CD4-positive, alpha-beta T cell (primary cell): ENCODE data around the gene WDR4. TPM values are rescaled to one million over a fixed set of nuclear protein-coding genes. Genes with fewer than 3 reads are reported as not detected.
A peak's percentile ranks its signal among the peaks of the same experiment; 100 is the strongest.

Source experiments
- ATAC-seq: fragments of 200-7000 bp; cut with Tn5 transposase; one replicate; pipeline ENCODE4 v1.10.0; 2022; ENCODE audit warnings: mild to moderate bottlenecking; ENCODE audit not compliant: poor library complexity
- CTCF ChIA-PET: fragments of 350-600 bp; sonication (Branson Sonifier 250); formaldehyde crosslinking; loops from one replicate; lab custom pipeline; 2021; ENCODE audit warnings: antibody characterized with exemption, inconsistent platforms; lab: Charles Lee
- POLR2A ChIA-PET: fragments of 350-600 bp; sonication (Branson Sonifier 250); formaldehyde crosslinking; loops from one replicate; lab custom pipeline; 2021; ENCODE audit warnings: antibody characterized with exemption, inconsistent platforms; lab: Charles Lee
- DNase-seq, 14 experiments: peaks; one replicate each; pipeline ENCODE4 v3.0.0-alpha.2; 2013 to 2020; ENCODE audit warnings: mixed read lengths in 2 of 14
- H3K27ac ChIP-seq, 2 donors: one replicate each; pipeline versions ENCODE4 v1.5.1 to v1.7.0; 2013; ENCODE audit warnings: low read length in 2 of 2, low read depth in 1 of 2, mild to moderate bottlenecking in 1 of 2
- H3K27me3 ChIP-seq, 2 experiments: 1 replicate in 1 of 2; 2 replicates in 1 of 2; pipeline versions ENCODE4 v1.6.1 to v1.7.0; 2013; ENCODE audit warnings: low read length in 2 of 2, control low read depth in 1 of 2, mild to moderate bottlenecking in 1 of 2, moderate library complexity in 1 of 2; ENCODE audit not compliant: insufficient read depth in 2 of 2, control insufficient read depth in 1 of 2
- H3K36me3 ChIP-seq: one replicate; pipeline ENCODE4 v1.6.1; 2013; ENCODE audit warnings: low read length, control low read depth; ENCODE audit not compliant: insufficient read depth
- H3K4me1 ChIP-seq: one replicate; pipeline ENCODE4 v1.6.1; 2013; ENCODE audit warnings: low read length, control low read depth; ENCODE audit not compliant: insufficient read depth
- H3K4me3 ChIP-seq: one replicate; pipeline ENCODE4 v1.5.1; 2013; ENCODE audit warnings: mild to moderate bottlenecking, low read length, moderate library complexity
- H3K9me3 ChIP-seq, 2 experiments: 1 replicate in 1 of 2; 2 replicates in 1 of 2; pipeline versions ENCODE4 v1.6.1 to v1.7.0; 2013; ENCODE audit warnings: low read length in 2 of 2, mild to moderate bottlenecking in 2 of 2, control low read depth in 1 of 2, moderate library complexity in 1 of 2; ENCODE audit not compliant: control insufficient read depth in 1 of 2, insufficient read depth in 1 of 2
- H3K27ac Mint-ChIP-seq: one replicate; pipeline ENCODE4 v1.8.0; 2020; ENCODE audit warnings: mixed read lengths
- H3K27me3 Mint-ChIP-seq: one replicate; pipeline ENCODE4 v1.8.0; 2021; ENCODE audit warnings: mixed read lengths
- H3K36me3 Mint-ChIP-seq: one replicate; pipeline ENCODE4 v1.8.0; 2021; ENCODE audit warnings: low read depth, mixed read lengths
- H3K4me1 Mint-ChIP-seq: one replicate; pipeline ENCODE4 v1.8.0; 2021; ENCODE audit warnings: low read depth, mixed read lengths
- H3K4me3 Mint-ChIP-seq: one replicate; pipeline ENCODE4 v1.8.0; 2020; ENCODE audit warnings: mild to moderate bottlenecking, mixed read lengths
- H3K9me3 Mint-ChIP-seq: one replicate; pipeline ENCODE4 v1.8.0; 2020; ENCODE audit warnings: mixed read lengths
- intact Hi-C, 2 experiments: fragments of 100-400 bp; cut with DNase I in 1 of 2; cut with micrococcal nuclease in 1 of 2; formaldehyde crosslinking; loops; one replicate each; pipeline versions ENCODE4 v1.15.1 to v1.9.0; 2023 to 2025; cut with DNase I, micrococcal nuclease
- total RNA-seq, 174 experiments: library from RNA in 2 of 174; stranded (reverse) in 2 of 174; gene quantifications; one replicate each; pipeline ENCODE4 v1.2.3 and lab custom pipeline; 2021 to 2026
- TF ChIP-seq, protein P1 (sequence below): fragments of 200-600 bp; IDR thresholded peaks from one replicate; pipeline ENCODE4 v1.8.0; 2022; ENCODE audit warnings: antibody characterized with exemption, mild to moderate bottlenecking

WDR4 gene
- total RNA-seq, 2 experiments from 2014 or later: 11.3 to 12.9 TPM

DNA sequence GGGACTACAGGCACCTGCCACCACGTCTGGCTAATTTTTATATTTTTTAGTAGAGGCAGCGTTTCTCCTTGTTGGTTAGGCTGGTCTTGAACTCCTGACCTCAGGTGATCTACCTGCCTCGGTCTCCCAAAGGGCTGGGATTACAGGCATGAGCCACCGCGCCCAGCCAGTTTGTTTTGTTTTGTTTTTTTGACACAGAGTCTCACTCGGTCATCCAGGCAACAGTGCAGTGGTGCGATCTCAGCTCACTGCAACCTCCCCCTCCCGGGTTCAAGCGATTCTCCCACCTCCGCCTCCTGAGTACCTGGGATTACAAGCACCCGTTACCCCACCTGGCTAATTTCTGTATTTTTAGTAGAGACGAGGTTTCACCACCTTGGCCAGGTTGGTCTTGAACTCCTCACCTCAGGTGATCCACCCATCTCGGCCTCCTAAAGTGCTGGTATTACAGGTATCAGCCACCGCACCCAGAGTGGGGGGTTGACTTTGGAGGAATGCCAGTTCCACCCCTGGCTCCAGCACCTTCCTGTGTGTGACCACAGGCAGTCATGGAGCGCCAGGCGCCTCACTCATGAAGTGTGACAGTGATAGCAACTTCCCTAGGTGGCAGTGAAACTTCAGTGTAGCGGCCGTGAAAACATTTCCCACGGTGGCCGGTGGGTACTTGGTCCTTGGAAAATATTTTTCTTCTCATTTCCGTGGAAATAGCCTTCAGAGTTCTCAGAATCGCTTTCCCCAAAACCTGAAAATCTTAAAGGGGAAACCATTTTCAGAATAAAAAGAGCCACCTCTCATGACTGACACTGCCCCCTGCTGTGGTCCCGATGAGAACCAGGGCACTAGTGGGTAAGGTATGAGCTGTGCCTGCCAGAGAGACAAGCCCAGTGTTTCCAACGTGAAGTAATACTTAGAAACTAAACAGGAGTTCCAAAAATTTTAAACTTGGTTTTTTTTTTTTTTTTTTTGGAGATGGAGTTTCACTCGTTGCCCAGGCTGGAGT is 48.6 kb downstream of the WDR4 start:
- Mint-ChIP-seq H3K36me3 (no peaks in the 10 kb centered on the region), H3K4me1 (peaks cover 44% of the 10 kb centered on the region), H3K4me3 (no peak overlapping the region), H3K27me3 (peaks cover 12% of the 10 kb centered on the region), H3K27ac (no peak overlapping the region), H3K9me3 (no peaks in the 10 kb centered on the region)
- H3K27me3 ChIP-seq: no peaks in the 10 kb centered on the region
- intact Hi-C loops: loop anchor here in 1 of 2 experiments (5.0 kb wide), 4 partner anchors 83 to 523 kb away; no protein-coding TSS in a partner anchor
- ChIA-PET CTCF (no interaction called here), POLR2A (interaction anchor here (1.0 to 1.7 kb wide), 3 partner anchors 49 to 253 kb away, joined by 3 to 4 read pairs (median 4); partner anchors contain the start of gene WDR4)
- no peaks in the 10 kb centered on the region for H3K9me3 ChIP-seq
- H3K4me3 ChIP-seq: no peak overlapping the region
- ATAC-seq (no peak), DNase-seq (peak in 4 of 14 experiments; percentile 8 to 33 (median 24))
- H3K4me1 ChIP-seq: peaks cover 35% of the 10 kb centered on the region
- TF ChIP-seq, protein P1, sequence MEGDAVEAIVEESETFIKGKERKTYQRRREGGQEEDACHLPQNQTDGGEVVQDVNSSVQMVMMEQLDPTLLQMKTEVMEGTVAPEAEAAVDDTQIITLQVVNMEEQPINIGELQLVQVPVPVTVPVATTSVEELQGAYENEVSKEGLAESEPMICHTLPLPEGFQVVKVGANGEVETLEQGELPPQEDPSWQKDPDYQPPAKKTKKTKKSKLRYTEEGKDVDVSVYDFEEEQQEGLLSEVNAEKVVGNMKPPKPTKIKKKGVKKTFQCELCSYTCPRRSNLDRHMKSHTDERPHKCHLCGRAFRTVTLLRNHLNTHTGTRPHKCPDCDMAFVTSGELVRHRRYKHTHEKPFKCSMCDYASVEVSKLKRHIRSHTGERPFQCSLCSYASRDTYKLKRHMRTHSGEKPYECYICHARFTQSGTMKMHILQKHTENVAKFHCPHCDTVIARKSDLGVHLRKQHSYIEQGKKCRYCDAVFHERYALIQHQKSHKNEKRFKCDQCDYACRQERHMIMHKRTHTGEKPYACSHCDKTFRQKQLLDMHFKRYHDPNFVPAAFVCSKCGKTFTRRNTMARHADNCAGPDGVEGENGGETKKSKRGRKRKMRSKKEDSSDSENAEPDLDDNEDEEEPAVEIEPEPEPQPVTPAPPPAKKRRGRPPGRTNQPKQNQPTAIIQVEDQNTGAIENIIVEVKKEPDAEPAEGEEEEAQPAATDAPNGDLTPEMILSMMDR: no peak
- H3K36me3 ChIP-seq: no peaks in the 10 kb centered on the region
- no peak overlapping the region for H3K27ac ChIP-seq

DNA sequence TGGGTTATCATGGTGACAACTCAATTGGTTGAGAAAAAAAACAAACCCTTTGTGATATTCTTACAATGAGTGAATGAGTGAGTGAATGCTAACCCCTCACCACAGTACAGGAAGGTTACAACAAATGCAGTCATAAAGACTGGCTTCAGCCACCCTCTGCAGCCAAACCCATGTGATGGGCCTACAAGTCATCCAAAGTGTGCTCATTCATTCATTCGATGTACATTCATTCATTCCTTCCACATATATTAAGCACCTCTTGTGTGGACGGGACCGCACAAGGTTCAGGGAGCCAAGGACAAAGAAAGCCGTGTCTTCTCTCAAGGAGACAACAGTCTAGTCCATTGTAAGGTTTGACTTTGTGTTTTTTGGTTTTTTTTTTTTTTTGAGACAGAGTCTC is 49.4 kb downstream of the WDR4 start:
- ATAC-seq (no peak), DNase-seq (no peak)
- no peak overlapping the region for H3K4me3 ChIP-seq
- ChIA-PET POLR2A (interaction anchor here (1.2 kb wide), 1 partner anchor 50 kb away, joined by 4 read pairs; the partner anchor contains the start of gene WDR4), CTCF (no interaction called here)
- Mint-ChIP-seq H3K4me3 (no peak overlapping the region), H3K4me1 (peaks cover 48% of the 10 kb centered on the region), H3K36me3 (no peaks in the 10 kb centered on the region), H3K27me3 (peaks cover 20% of the 10 kb centered on the region), H3K27ac (no peak overlapping the region), H3K9me3 (no peaks in the 10 kb centered on the region)
- H3K4me1 ChIP-seq: peaks cover 35% of the 10 kb centered on the region
- H3K27ac ChIP-seq: no peak overlapping the region
- no peaks in the 10 kb centered on the region for H3K27me3 ChIP-seq
- no peaks in the 10 kb centered on the region for H3K9me3 ChIP-seq
- intact Hi-C loops: loop anchor here in 1 of 2 experiments (5.0 kb wide), 4 partner anchors 83 to 523 kb away; no protein-coding TSS in a partner anchor
- TF ChIP-seq, protein P1: no peak
- no peaks in the 10 kb centered on the region for H3K36me3 ChIP-seq

DNA sequence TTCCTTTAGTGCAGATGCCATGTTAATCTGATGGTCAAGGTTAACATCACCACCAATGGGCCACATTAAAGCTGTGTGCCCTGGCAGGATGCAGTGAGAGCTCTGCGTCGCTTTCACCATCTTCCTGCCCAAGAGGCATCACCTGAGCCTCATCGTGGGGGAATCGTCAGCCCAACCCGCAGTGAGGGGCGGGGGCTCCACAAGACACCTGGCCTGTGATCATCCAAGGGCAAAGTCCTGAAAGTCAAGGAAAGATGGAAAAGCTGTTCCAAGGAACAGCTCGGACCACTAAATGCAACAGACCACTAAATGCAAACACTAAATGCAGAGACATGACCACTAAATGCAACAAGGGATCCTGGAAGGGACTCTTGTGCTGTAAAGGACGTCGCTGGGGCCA is 49.9 kb downstream of the WDR4 start:
- CTCF ChIA-PET: no interaction called here
- Histone ChIP-seq H3K27me3 (peaks cover 0 to 3% of the 10 kb centered on the region in 2 experiments), H3K9me3 (no peaks in the 10 kb centered on the region), H3K36me3 (no peaks in the 10 kb centered on the region), H3K4me1 (peaks cover 35% of the 10 kb centered on the region), H3K27ac (no peak overlapping the region), H3K4me3 (no peak overlapping the region)
- POLR2A ChIA-PET: no interaction called here
- Mint-ChIP-seq H3K9me3 (no peaks in the 10 kb centered on the region), H3K27ac (no peak overlapping the region), H3K4me3 (no peak overlapping the region), H3K27me3 (peaks cover 20% of the 10 kb centered on the region), H3K4me1 (peaks cover 48% of the 10 kb centered on the region), H3K36me3 (no peaks in the 10 kb centered on the region)
- ATAC-seq (no peak), DNase-seq (peak in 1 of 14 experiments; percentile 11)
- TF ChIP-seq, protein P1: no peak
- intact Hi-C loops: no loop called here
